GM18526 (cell line): ENCODE data around the gene SLC9A9.

ENCODE experiments used
- POLR2A ChIP-seq: IDR thresholded peaks from 3 replicates; pipeline ENCODE4 v1.6.1; 2011; ENCODE audit not compliant: insufficient read length; ENCODE audit errors: extremely low read depth

Gene SLC9A9

DNA sequence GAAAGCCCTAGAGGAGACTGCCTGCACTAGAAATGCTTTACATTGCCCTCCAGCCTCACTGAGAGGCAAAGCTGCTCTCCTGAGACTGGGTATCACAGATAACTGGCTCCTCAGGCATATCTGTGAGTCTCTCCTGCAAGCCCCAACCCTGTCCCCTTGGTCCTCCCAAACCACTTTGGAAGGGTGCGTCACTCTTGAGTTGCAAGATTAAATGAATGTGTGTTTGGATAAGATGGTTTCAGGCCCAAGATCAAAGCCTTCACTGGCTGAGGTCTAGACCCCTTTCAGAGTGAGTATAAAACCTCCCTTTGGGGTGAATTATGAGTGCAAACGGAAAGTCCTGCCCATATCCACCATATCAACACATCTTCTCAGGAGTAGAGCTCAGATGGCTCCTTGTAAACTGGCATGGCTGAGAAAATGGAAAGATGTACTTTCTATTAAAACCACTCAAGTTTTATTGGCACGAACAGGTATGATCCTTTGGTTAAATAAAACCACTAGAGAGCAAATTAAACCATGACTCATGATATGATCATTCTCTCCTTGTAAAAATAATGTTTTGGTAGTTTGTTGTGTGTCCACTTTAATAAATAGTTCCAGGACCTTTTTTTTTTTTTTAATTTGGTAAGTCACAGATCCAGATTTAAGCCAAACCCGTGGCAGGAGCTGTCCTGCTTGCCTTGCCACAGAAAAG is 564.7 kb downstream of the SLC9A9 start:
- no peak for TF ChIP-seq POLR2A

DNA sequence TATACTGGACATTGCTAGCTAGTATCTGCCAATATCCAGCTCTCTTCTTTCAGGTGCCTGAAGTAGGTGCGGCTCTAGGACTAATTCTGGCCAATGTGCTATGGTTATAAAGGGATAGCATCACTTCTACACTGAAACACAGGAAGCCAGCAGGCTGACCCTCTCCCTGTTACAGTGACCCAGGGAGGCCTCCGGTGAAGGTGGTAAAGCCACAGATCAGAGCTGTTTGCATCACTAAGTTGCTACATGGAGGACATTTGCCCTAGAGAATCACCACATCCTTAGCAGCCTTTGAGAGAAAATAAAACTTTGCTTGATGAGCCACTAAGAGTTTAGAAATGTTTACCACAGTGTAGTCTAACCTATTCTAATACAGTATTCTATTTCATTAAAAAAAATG is 567.3 kb downstream of the SLC9A9 start:
- TF ChIP-seq POLR2A = no peak

- TF ChIP-seq POLR2A = no peak
These were observed 569.5 kb downstream of the SLC9A9 start for GRCh38 chr3:143278721-143279120.

GRCh38 chr3:143277531-143277930 is 570.7 kb downstream of the SLC9A9 start:
- TF ChIP-seq POLR2A = no peak

GRCh38 chr3:143276592-143276991 is 571.7 kb downstream of the SLC9A9 start:
- TF ChIP-seq POLR2A = no peak

DNA sequence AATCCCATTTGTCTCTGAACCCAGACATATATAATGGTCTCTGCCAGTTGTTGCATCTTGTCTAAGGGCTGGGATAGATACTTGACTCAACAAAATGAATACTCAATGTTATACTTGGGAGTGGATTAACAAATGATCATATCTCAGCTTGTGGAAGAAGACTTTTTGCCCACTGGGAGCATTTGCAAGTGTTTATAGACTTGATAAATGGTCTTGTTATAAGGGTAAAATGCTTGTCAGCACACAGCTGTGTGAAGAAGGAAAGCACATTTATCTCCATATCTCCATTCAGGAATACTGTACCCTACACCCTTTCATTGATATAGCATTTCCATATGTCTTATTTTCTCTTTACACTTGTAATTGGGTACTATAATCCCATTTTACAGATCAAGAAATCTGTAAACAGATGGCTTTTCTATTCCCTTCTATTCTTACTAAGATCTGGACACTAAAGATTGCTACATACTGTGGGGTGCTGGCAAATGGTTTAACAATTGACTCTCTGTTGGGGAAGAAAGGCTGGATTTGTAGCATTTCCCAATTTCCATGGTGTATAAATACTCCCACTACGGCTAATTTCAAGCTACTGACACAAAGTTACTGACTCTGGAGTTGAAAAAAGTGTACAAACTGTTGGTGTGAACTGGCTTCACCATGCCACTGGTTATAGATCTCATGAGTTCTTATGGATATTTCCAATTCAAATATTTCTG is 574.1 kb downstream of the SLC9A9 start:
- TF ChIP-seq POLR2A = no peak

- TF ChIP-seq POLR2A = no peak
These were observed 577.1 kb downstream of the SLC9A9 start for GRCh38 chr3:143271136-143271535.

DNA sequence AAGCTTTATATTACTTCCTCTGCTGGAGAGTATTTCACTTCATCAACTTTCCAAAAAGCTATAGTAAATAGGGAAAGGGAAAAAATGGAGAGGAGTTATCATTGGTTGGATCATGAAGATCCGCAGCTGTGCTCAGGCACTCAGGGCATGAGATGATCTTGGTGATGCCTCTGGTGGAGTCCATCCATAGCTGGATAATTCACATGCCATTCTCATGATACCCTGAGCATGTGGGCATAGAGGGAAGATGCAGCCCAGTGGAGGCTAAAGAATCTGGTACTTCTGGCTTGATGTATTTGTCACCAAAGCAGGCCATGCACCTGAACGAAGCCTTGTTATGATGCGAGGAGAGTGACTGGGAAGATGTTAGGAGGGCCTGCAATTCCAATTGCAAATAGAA is 578.5 kb downstream of the SLC9A9 start:
- TF ChIP-seq POLR2A = no peak

DNA sequence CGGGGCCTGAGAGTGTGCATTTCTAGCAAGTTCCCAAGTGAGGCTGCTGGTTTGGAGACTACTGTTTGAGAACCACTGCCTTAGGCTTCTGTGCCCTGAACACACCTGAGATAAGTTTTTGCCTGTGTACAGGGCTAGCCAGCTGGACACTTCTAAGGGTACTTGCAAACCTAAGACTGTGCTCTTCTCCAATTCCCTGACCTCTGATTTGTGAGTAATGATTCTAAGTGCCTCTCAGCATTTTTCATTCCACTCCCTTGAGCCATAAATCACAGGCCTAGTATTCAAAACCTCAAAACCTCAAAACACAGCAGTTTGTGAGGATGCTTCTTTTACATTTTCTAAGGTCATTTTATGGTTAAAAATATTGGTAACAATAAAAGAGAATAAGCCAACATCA is 580.3 kb downstream of the SLC9A9 start:
- no peak for TF ChIP-seq POLR2A

- no peak for TF ChIP-seq POLR2A
These were observed 581.3 kb downstream of the SLC9A9 start for GRCh38 chr3:143266927-143267326.

DNA sequence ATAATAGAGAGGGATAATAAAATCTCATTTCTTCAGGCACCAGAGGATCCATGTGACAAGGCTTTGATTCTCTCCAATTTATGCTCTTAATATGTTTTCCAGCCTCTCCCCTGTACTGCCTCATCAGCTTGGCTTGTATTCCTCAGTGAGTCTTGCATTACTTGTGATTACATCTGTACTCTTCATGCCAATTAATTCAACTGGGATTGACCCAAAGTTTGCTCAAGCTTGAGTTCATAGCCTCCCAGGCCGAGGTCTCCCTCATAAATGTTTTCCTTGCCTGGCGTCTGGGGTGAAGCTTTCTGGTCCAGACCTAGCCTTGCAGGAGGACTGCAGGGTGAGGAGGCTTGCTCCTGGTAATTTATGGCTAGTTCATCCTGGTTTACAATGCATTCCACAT is 581.8 kb downstream of the SLC9A9 start:
- TF ChIP-seq POLR2A = no peak

DNA sequence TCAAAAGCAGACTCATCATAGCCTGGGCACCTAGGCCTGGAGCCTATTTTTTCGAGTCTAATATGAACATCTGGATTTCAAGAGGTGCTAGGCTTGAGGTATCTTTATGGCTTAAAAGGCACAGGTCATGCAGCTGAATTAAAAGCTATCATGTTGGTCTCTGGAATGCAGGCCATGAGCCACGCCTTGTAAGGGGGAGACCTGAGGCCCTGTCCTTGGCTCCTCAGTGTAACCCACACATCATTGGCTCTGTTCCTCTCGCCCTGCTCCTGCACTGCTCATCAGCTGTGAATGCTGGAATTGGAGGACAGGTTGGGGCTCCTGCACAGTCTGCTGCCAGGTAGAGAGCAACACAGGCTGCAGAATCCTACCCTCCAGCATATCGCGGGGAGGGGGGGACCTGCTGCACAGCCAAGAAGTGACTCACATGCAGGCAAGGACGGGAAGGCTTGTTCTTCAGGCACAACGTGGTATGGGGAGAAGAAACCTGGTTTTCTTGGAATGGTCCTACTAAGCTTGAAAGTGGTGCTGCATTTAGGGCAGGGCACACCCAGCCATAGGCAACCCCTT is 582.7 kb downstream of the SLC9A9 start:
- TF ChIP-seq POLR2A = no peak

DNA sequence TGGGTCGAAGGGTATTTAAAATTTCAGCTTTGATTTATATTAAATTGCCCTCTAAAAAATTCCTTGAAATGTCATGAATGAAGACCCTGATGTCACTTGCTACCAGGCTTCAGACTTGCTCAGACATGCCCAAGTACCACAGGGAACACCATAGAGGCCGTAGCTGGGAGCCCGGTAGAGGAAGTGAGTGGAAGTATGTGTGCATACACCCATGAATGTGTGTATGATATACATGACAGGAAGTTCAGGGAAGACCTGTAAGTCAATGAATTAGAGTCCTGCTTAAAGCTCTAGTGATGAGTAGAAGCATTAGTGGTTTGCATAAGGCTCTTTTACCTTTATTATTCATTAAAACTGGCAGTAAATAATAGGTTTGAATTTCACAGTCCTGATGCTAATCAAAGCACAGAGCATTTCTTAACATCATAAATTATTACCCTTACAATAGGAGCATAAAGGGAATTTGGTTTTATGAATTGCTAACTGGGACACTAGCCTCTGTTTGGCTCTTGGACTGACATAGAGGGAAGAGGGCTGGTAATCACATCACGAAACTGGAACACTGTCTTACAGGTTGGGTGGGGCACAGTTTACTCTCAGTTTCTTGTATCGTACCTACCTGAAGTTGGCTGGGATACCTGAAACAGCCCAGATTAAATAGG is 584.3 kb downstream of the SLC9A9 start:
- no peak for TF ChIP-seq POLR2A

GRCh38 chr3:143261848-143262247 is 586.4 kb downstream of the SLC9A9 start:
- TF ChIP-seq POLR2A = no peak

- no peak for TF ChIP-seq POLR2A
These were observed 589.6 kb downstream of the SLC9A9 start for GRCh38 chr3:143258692-143259091.

DNA sequence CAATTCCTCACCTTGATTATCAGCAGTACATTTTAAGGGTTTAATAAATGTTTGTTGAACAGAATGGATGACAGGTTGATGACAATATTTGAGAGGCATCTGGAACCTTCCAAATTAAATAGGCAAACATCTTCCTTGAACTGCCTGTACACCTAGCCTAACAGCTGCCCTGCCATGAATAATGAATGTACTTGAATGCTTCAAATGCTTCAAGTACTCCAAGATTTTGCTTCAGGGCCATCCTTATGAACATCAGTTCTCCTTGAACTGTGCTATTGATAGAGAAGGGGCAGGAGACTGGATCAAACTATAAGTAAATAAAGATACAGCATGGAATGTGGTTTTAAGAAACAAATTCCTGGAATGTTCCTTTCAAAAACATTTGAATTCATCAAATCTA is 591.9 kb downstream of the SLC9A9 start:
- no peak for TF ChIP-seq POLR2A
